ENCODE data around the gene MYO16. TPM values are rescaled to one million over a fixed set of nuclear protein-coding genes. Genes with fewer than 3 reads are reported as not detected.

The MYO16 gene
- polyA plus RNA-seq, 3 donors from 2014 or later: not detected

DNA sequence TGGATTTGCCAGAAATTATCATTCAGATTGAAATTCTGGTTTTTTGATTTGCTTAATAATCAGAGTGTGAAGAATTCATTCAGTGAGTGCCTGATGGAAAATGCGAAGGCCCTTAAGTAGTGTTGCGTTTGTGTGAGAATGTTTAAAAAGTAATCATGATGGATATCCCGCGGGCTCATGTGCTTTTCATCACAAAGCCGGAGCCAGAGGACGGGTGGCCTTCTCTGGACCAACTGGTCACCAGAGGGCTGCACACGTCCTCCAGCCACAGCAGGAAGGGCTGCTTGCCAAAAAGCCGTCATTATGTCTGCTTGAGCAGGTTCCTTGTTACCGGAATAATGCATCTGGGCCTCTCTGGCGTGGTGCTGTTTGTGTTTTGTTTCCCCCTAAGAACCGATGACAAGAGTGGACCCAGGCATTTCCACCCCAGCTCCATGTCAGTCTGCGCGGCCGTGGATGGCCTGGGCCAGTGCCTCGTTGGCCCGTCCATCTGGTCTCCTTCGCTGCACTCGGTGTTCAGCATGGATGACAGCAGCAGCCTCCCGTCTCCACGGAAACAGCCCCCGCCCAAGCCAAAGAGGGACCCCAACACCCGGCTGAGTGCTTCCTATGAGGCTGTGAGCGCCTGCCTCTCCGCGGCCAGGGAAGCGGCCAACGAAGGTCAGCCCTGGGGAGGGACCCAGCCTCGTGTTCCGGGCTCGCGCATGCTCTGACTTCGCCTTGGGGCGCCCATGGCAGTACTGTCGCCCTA lies 497.7 kb downstream of the MYO16 start:
- Mint-ChIP-seq H3K9me3 (no peaks in the 10 kb centered on the region), H3K4me3 (no peak overlapping the region), H3K4me1 (peaks cover 11 to 21% of the 10 kb centered on the region in 2 donors), H3K36me3 (no peaks in the 10 kb centered on the region), H3K27me3 (ENCODE audit: low read depth in 3 of 3) (peaks cover 0 to 2% (median 1%) of the 10 kb centered on the region in 3 donors), H3K27ac (no peak overlapping the region)
- DNase-seq: no peak

DNA sequence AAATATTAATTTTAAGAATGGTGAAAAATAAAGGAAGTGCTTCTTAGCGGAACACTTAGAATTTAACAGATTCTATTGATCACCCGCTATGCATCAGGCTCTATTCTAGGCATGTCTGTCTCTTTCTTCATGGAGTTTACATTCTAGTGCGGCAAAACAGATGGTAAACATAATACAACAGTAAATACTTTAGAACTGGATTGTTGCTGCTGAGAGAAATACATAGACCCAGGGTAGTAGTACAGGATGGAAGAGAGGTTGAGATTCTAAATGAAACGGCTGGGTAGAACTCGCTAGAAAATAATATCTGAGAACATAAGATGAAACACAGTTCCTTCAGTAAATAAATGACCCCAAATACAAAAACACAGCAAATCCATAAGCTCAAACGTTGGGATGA lies 498.7 kb downstream of the MYO16 start:
- Mint-ChIP-seq H3K27me3 (ENCODE audit: low read depth in 3 of 3) (peaks cover 0 to 2% (median 1%) of the 10 kb centered on the region in 3 donors), H3K36me3 (no peaks in the 10 kb centered on the region), H3K4me3 (no peak overlapping the region)

DNA sequence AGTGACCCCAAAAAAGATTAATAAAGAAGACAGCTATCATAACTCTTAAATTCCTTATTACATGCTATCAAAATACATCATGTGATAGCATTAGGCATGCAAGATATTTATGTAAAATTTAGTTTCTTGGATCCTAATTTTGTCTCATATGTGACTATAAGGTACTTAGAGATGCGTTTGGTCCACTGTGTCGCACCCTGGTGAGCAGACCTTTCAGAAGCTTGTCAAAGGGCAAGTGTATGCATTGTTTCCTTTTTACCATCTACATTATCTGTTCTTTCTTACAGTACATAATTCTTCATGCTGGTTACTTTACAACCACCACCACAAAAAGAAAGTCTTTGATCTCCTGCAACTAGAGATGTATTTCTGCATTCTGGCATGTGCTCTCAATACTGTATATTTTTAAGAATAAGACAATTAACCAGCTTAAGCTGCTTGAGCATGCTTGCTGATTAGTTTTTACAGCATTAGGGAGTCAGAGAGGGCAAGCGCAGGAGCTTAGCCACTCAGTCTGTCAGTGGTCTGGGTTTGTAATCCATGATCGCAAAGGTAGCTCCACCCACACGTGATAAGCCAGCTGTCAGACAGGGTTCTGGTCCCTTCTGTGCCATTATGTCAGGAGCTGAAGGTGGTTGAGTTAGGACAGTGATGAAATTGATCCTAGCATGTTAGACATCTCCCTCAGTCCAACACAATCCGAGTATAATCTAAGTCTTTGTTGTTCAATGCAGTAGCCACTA lies 500.9 kb downstream of the MYO16 start:
- H3K27ac Mint-ChIP-seq: no peak overlapping the region
- no peaks in the 10 kb centered on the region for H3K9me3 Mint-ChIP-seq
- H3K4me3 Mint-ChIP-seq: no peak overlapping the region
- H3K27me3 Mint-ChIP-seq (ENCODE audit: low read depth in 3 of 3): peaks cover 0 to 2% (median 1%) of the 10 kb centered on the region in 3 donors
- no peaks in the 10 kb centered on the region for H3K36me3 Mint-ChIP-seq
- no peak for DNase-seq
- H3K4me1 Mint-ChIP-seq: peaks cover 16 to 38% of the 10 kb centered on the region in 2 donors

More for the DNA sequence above, 498.7 kb downstream of the MYO16 start:
- DNase-seq: no peak
- Mint-ChIP-seq H3K9me3 (no peaks in the 10 kb centered on the region), H3K27ac (no peak overlapping the region), H3K4me1 (peaks cover 14 to 28% of the 10 kb centered on the region in 2 donors)

DNA sequence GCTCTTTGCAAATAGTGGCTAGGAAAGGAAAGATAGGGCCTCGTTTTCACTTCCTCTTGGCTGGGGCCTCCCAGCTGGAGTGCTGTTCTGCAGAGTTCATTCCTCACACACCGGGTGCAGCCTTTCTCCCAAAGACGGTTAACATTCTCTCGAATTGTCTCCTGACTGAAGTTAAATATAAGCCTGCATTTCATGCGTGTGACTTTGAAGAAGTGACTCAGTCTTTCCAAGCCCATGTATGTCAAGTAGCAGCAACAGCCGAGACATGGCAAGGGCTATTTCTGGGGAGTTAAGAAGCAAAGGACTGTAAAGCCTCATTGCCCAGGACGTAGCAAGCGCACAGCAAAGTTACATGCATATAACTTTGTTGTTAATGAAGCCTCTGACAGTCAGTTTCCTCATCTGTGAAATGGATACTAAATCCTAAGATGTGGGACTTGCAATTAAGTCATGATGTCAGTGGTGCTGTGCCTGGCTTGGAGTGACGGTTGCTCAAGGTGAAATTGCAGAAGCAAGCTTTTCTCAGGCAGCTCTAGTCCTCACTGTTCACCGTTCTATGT lies 502.4 kb downstream of the MYO16 start:
- H3K36me3 Mint-ChIP-seq: no peaks in the 10 kb centered on the region
- DNase-seq: no peak
- peak overlapping the region in 3 of 6 donors; percentile 29 to 62 (median 61) for H3K27ac Mint-ChIP-seq
- H3K27me3 Mint-ChIP-seq (ENCODE audit: low read depth in 3 of 3): peaks cover 0 to 2% (median under 1%) of the 10 kb centered on the region in 3 donors
- no peaks in the 10 kb centered on the region for H3K9me3 Mint-ChIP-seq
- H3K4me1 Mint-ChIP-seq: peaks cover 16 to 38% of the 10 kb centered on the region in 2 donors
- peak overlapping the region in 3 of 5 donors; percentile 8 to 51 (median 18) for H3K4me3 Mint-ChIP-seq

DNA sequence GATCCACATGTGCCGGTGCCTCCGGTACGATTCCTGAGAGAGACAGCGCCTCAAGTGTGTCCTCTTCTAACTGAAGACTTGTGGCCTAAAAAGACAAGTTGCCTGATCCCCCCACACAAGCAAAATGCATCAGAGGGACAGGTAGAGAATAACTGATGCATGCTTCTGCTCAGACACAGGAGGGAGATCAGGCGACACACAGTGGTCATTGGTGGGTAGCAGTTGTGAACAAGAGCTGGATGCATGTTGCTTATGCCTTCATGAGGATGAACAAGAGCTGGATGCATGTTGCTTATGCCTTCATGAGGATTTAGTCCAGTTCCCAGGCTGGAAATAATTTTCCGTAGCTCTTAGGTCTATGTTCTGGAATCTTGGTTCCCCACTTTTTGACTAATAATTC lies 505.6 kb downstream of the MYO16 start:
- no peak overlapping the region for H3K4me3 Mint-ChIP-seq
- peaks cover 16 to 37% of the 10 kb centered on the region in 2 donors for H3K4me1 Mint-ChIP-seq
- DNase-seq: no peak
- no peaks in the 10 kb centered on the region for H3K36me3 Mint-ChIP-seq
- peaks cover 0 to 4% (median 3%) of the 10 kb centered on the region in 3 donors for H3K27me3 Mint-ChIP-seq (ENCODE audit: low read depth in 3 of 3)
- peaks cover 0 to 2% (median 0%) of the 10 kb centered on the region in 6 donors for H3K9me3 Mint-ChIP-seq
- H3K27ac Mint-ChIP-seq: no peak overlapping the region

DNA sequence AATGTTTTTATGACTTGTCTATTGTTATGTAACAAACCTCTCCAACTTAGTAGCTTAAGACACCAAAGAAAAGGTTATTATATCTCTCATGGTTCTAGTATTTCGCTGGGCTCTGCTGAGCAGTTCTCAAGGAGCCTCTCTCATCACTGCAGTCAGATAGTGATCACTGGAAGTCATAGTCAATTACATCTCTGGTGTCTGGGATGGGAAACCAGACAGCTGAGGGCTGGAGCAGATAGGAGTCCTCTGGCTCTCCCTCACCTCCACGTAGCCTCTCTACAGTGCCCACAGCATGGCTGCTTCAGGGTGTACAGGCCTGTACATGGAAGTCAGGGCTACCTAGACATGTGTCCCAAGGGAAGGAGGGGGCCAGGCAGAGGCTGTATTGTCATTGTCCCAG lies 507.5 kb downstream of the MYO16 start:
- Mint-ChIP-seq H3K4me3 (no peak overlapping the region), H3K36me3 (no peaks in the 10 kb centered on the region), H3K27ac (no peak overlapping the region), H3K27me3 (ENCODE audit: low read depth in 3 of 3) (peaks cover 0 to 5% (median 3%) of the 10 kb centered on the region in 3 donors), H3K4me1 (peaks cover 6 to 19% of the 10 kb centered on the region in 2 donors), H3K9me3 (peaks cover 0 to 2% (median 0%) of the 10 kb centered on the region in 6 donors)
- DNase-seq: no peak

DNA sequence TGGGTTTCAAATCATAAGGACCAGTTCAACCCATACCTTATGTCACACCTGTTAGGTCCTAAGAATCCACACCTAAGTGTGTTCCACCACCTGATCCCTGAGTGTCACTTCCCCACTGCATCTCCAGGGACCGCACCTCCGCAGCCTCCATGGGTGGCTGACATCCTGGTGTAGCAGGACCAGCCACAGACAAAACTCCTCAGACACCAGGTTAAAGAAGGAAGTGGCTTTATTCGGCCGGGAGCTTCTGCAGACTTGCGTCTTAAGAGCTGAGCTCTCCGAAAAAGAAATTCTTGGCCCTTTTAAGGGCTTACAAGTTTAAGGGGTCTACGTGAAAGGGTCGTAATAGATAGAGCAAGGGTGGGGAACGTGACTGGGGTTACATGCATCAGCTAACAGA lies 509.9 kb downstream of the MYO16 start:
- Mint-ChIP-seq H3K4me3 (peak overlapping the region in 1 of 5 donors; percentile 14), H3K36me3 (no peaks in the 10 kb centered on the region), H3K27ac (peak overlapping the region in 1 of 6 donors; percentile 47), H3K27me3 (ENCODE audit: low read depth in 3 of 3) (peaks cover 0 to 8% (median 8%) of the 10 kb centered on the region in 3 donors), H3K9me3 (peaks cover 0 to 2% (median 0%) of the 10 kb centered on the region in 6 donors), H3K4me1 (peaks cover 0 to 2% of the 10 kb centered on the region in 2 donors)
- DNase-seq: no peak

DNA sequence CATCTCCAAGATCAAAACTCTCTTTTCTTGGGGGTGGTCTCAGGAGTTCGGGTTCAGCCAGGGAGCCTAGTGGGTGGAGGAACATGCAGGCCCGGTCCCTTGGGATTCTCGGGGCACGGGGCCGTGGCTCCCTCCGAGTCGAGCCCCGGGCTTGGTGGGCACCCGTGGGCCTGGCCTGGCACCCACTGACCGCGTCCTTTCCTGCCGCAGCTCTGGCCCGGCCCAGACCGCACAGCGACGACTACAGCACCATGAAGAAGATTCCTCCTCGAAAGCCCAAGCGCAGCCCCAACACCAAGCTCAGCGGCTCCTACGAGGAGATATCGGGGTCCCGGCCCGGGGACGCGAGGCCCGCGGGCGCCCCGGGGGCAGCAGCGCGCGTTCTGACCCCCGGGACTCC lies 510.6 kb downstream of the MYO16 start:
- H3K27ac Mint-ChIP-seq: no peak overlapping the region
- H3K9me3 Mint-ChIP-seq: peaks cover 0 to 2% (median 0%) of the 10 kb centered on the region in 6 donors
- no peak for DNase-seq
- H3K4me1 Mint-ChIP-seq: no peaks in the 10 kb centered on the region
- H3K4me3 Mint-ChIP-seq: no peak overlapping the region
- no peaks in the 10 kb centered on the region for H3K36me3 Mint-ChIP-seq
- H3K27me3 Mint-ChIP-seq (ENCODE audit: low read depth in 3 of 3): peaks cover 0 to 8% (median 8%) of the 10 kb centered on the region in 3 donors

DNA sequence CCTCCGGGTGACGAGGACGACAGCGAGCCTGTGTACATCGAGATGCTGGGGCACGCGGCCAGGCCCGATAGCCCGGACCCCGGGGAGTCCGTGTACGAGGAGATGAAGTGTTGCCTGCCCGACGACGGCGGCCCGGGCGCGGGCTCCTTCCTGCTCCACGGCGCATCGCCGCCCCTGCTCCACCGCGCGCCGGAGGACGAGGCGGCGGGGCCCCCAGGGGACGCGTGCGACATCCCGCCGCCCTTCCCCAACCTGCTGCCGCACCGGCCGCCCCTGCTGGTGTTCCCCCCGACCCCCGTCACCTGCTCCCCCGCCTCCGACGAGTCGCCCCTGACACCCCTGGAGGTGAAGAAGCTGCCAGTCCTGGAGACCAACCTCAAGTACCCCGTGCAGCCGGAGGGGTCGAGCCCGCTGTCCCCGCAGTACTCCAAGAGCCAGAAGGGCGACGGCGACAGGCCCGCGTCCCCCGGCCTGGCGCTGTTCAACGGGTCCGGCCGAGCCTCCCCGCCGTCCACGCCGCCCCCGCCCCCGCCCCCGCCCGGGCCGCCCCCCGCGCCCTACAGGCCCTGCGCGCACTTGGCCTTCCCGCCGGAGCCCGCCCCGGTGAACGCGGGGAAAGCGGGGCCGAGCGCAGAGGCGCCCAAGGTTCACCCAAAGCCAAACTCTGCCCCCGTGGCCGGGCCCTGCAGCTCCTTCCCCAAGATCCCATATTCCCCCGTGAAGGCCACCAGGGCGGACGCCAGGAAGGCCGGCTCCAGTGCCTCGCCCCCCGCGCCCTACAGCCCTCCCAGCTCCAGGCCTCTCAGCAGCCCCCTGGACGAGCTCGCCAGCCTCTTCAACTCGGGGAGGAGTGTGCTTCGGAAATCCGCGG lies 511.3 kb downstream of the MYO16 start:
- H3K9me3 Mint-ChIP-seq: peaks cover 0 to 2% (median 0%) of the 10 kb centered on the region in 6 donors
- no peaks in the 10 kb centered on the region for H3K4me1 Mint-ChIP-seq
- no peak overlapping the region for H3K27ac Mint-ChIP-seq
- no peak overlapping the region for H3K4me3 Mint-ChIP-seq
- no peaks in the 10 kb centered on the region for H3K36me3 Mint-ChIP-seq
- no peak for DNase-seq
- peaks cover 0 to 9% (median 8%) of the 10 kb centered on the region in 3 donors for H3K27me3 Mint-ChIP-seq (ENCODE audit: low read depth in 3 of 3)

DNA sequence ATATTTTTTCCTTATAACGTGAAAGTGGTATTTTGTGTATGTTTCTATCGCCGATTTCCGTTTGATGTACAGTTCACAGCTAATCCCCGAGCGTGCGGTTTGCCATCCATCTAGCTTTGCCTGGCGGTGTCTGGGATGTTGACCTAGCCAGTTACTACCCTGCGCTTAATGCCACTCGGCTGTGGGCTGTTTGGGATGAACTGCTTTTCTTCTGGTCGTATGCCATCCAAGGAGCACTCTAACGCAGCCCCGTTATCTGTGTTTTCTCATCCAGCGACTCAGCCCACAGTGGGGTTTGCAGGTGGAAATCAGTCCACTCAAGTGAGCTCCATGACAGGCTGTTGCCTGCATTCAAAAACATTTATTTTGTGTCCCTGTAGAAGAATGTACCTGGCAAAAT lies 512.3 kb downstream of the MYO16 start:
- Mint-ChIP-seq H3K36me3 (no peaks in the 10 kb centered on the region), H3K9me3 (peaks cover 0 to 2% (median 0%) of the 10 kb centered on the region in 6 donors), H3K4me3 (no peak overlapping the region), H3K27ac (no peak overlapping the region), H3K27me3 (ENCODE audit: low read depth in 3 of 3) (peaks cover 2 to 9% (median 8%) of the 10 kb centered on the region in 3 donors), H3K4me1 (no peaks in the 10 kb centered on the region)
- no peak for DNase-seq

DNA sequence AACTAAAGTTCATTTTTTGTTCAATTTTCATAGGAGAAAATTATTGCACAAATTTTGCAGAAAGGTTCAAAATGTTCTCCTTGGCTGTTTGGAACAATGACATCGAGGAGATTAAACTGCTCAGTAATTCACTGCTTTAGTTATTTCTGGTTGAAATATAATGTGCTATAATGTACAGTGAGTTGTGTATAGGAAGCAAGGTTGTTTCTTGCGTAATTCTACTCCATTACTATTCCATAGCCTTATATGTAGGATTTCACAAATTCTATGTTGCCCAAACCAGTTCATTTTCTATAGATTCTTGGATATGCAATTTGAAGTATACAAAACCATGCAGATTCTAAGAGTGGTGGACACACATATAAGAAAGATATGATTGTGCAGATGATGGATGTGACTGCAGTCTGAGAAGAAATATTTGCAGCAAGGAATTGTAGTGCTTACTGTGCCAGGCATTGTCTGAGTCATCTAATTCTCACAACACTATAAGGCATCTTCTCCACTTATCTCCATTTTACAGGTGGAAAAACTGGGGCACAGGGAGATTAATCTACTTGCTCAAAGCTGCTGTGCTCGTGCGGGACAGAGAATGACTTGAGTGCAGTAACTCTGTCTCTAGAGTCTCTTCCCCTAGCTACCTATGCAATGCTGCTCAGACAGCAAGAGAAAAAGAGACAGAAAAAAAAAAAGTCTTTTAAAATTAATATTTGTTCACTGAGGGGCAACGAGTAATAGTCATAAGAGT lies 515.5 kb downstream of the MYO16 start:
- Mint-ChIP-seq H3K4me1 (no peaks in the 10 kb centered on the region), H3K9me3 (no peaks in the 10 kb centered on the region), H3K27me3 (ENCODE audit: low read depth in 3 of 3) (peaks cover 2 to 7% (median 6%) of the 10 kb centered on the region in 3 donors), H3K36me3 (no peaks in the 10 kb centered on the region), H3K4me3 (no peak overlapping the region), H3K27ac (no peak overlapping the region)
- no peak for DNase-seq

DNA sequence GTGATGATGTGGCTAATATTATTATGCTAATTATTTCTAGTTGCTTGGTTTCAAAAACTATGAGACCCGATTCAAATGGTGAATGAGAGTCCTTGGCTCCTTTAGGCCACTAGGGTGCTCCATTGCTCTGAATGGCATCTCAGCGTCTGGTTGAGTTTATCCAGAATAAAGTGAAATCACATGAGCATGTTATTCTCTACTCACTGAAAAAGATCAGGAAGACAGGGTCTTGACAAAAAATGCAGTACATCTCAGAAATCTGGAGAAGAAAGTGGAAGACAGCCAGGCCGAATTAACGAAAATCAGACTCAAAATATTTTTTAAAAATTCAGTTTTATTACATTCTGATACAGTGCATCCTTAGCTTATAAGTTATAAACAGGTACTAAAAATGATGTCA lies 516.2 kb downstream of the MYO16 start:
- Mint-ChIP-seq H3K27ac (no peak overlapping the region), H3K9me3 (no peaks in the 10 kb centered on the region), H3K4me1 (no peaks in the 10 kb centered on the region), H3K4me3 (no peak overlapping the region), H3K27me3 (ENCODE audit: low read depth in 3 of 3) (peaks cover 2 to 7% (median 6%) of the 10 kb centered on the region in 3 donors), H3K36me3 (no peaks in the 10 kb centered on the region)
- DNase-seq: peak in 2 of 3 donors; percentile 19 to 21

DNA sequence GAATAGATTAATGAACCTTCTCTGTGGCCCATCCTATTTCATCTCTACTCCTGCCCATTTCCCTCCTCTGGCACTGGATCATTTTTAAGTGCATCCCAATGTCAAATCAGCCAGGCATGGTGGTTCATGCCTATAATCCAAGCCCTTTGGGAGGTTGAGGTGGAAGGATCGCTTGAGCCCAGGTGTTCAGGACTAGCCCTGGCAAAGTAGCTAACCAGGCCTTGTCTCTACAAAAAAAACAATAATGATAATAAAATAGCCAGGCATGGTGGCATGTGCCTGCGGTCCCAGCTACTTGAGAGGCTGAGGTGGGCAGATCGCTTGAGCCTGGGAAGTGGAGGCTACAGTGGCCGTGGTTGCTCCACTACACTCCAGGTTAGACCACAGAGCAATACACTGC lies 517.0 kb downstream of the MYO16 start:
- H3K27ac Mint-ChIP-seq: no peak overlapping the region
- no peaks in the 10 kb centered on the region for H3K9me3 Mint-ChIP-seq
- H3K36me3 Mint-ChIP-seq: no peaks in the 10 kb centered on the region
- no peak for DNase-seq
- no peaks in the 10 kb centered on the region for H3K4me1 Mint-ChIP-seq
- peaks cover 2 to 7% (median 6%) of the 10 kb centered on the region in 3 donors for H3K27me3 Mint-ChIP-seq (ENCODE audit: low read depth in 3 of 3)
- no peak overlapping the region for H3K4me3 Mint-ChIP-seq
